ENCODE measurements around the gene CFLAR. TPM values are rescaled to one million over a fixed set of nuclear protein-coding genes. Genes with fewer than 3 reads are reported as not detected.

The CFLAR gene
- total RNA-seq, 1 experiment from 2014 or later = 56.4 TPM

- ChIA-PET POLR2A (no interaction called here), CTCF (interaction anchor here (0.8 to 1.4 kb wide), 4 partner anchors 73 to 108 kb away, joined by 4 to 8 read pairs (median 6); partner anchors contain the start of gene ORC2)
- H3K36me3 Mint-ChIP-seq (ENCODE audit: insufficient read depth, unreplicated experiment) = peaks cover 9% of the 10 kb centered on the region
- H3K27ac Mint-ChIP-seq (ENCODE audit: unreplicated experiment) = peak within 1 kb of the TSS; percentile 89
- H3K27me3 Mint-ChIP-seq (ENCODE audit: insufficient read depth, unreplicated experiment) = no peaks in the 10 kb centered on the region
- Histone ChIP-seq H3K27me3 (replicated peaks; ENCODE audit: control insufficient read depth, insufficient read depth, low read length) (no peaks in the 10 kb centered on the region), H3K4me1 (peaks cover 24% of the 10 kb centered on the region), H3K9me3 (no peaks in the 10 kb centered on the region), H3K4me3 (ENCODE audit: low read depth, low read length) (peak within 1 kb of the TSS; percentile 71), H3K36me3 (ENCODE audit: control insufficient read depth, insufficient read depth, low read length) (no peaks in the 10 kb centered on the region; the same call in 1 of the 2 replicates)
- peak within 1 kb of the TSS; percentile 87 for H3K4me3 Mint-ChIP-seq (ENCODE audit: unreplicated experiment)
- H3K4me1 Mint-ChIP-seq (ENCODE audit: low read depth, unreplicated experiment) = peaks cover 11% of the 10 kb centered on the region
- BruUV-seq (replicated peaks) = no TSS peak
- DNase-seq = peak; percentile 96
- intact Hi-C loops (cut with micrococcal nuclease; ENCODE audit: unreplicated experiment) = loop anchor here (1.0 to 2.0 kb wide), 6 partner anchors 45 to 182 kb away; partner anchors contain the start of genes CFLAR, NIF3L1 and PPIL3
- TF ChIP-seq CTCF (IDR thresholded peaks at IDR 0.05; ENCODE audit: insufficient read depth in 1 of 2, low read depth in 1 of 2, low read length in 1 of 2, severe bottlenecking in 1 of 2, unreplicated experiment in 1 of 2) = peak; percentile 7 to 29
- H3K9me3 Mint-ChIP-seq (ENCODE audit: unreplicated experiment) = no peaks in the 10 kb centered on the region
Observed at GRCh38 chr2:201071479-201072200, 44.3 kb upstream of the CFLAR start, which contains the start of the genes HYCC2 and NDUFB3. HYCC2 (minus strand) TSS chr2:201071671; CDS start chr2:201024009, 47,662 bp downstream. NDUFB3 (plus strand) TSS chr2:201072001; CDS start chr2:201078883, 6,882 bp downstream.

- H3K27me3 ChIP-seq (replicated peaks; ENCODE audit: control insufficient read depth, insufficient read depth, low read length) = no peaks in the 10 kb centered on the region
- peak overlapping the region; percentile 89 for H3K27ac Mint-ChIP-seq (ENCODE audit: unreplicated experiment)
- POLR2A ChIA-PET = no interaction called here
- peaks cover 11% of the 10 kb centered on the region for H3K4me1 Mint-ChIP-seq (ENCODE audit: low read depth, unreplicated experiment)
- no peak for TF ChIP-seq CTCF (IDR thresholded peaks at IDR 0.05; ENCODE audit: insufficient read depth in 1 of 2, low read depth in 1 of 2, low read length in 1 of 2, severe bottlenecking in 1 of 2, unreplicated experiment in 1 of 2)
- peaks cover 9% of the 10 kb centered on the region for H3K36me3 Mint-ChIP-seq (ENCODE audit: insufficient read depth, unreplicated experiment)
- CTCF ChIA-PET = interaction anchor here (0.8 to 1.2 kb wide), 2 partner anchors 72 to 108 kb away, joined by 4 read pairs; partner anchors contain the start of gene ORC2
- no peaks in the 10 kb centered on the region; the same call in 1 of the 2 replicates for H3K36me3 ChIP-seq (ENCODE audit: control insufficient read depth, insufficient read depth, low read length)
- H3K4me1 ChIP-seq = peaks cover 24% of the 10 kb centered on the region
- H3K4me3 Mint-ChIP-seq (ENCODE audit: unreplicated experiment) = peak overlapping the region; percentile 87
- BruUV-seq (replicated peaks) = TSS peak; percentile 89
- peak overlapping the region; percentile 71 for H3K4me3 ChIP-seq (ENCODE audit: low read depth, low read length)
- no peak for DNase-seq
- H3K9me3 Mint-ChIP-seq (ENCODE audit: unreplicated experiment) = no peaks in the 10 kb centered on the region
- no peaks in the 10 kb centered on the region for H3K9me3 ChIP-seq
- no peaks in the 10 kb centered on the region for H3K27me3 Mint-ChIP-seq (ENCODE audit: insufficient read depth, unreplicated experiment)
- intact Hi-C loops (cut with micrococcal nuclease; ENCODE audit: unreplicated experiment) = no loop called here
Observed at GRCh38 chr2:201072201-201072530, 43.8 kb upstream of the CFLAR start.

GRCh38 chr2:201073071-201073470 is 42.9 kb upstream of the CFLAR start:
- peak overlapping the region; percentile 87 for H3K4me3 Mint-ChIP-seq (ENCODE audit: unreplicated experiment)

More at GRCh38 chr2:201073071-201073470, 42.9 kb upstream of the CFLAR start:
- no peaks in the 10 kb centered on the region for H3K9me3 Mint-ChIP-seq (ENCODE audit: unreplicated experiment)
- no peaks in the 10 kb centered on the region; the same call in 1 of the 2 replicates for H3K36me3 ChIP-seq (ENCODE audit: control insufficient read depth, insufficient read depth, low read length)
- intact Hi-C loops (cut with micrococcal nuclease; ENCODE audit: unreplicated experiment) = no loop called here
- no peaks in the 10 kb centered on the region for H3K27me3 Mint-ChIP-seq (ENCODE audit: insufficient read depth, unreplicated experiment)
- no peaks in the 10 kb centered on the region for H3K27me3 ChIP-seq (replicated peaks; ENCODE audit: control insufficient read depth, insufficient read depth, low read length)
- H3K9me3 ChIP-seq = no peaks in the 10 kb centered on the region
- ChIA-PET POLR2A (interaction anchor here (0.6 kb wide), 1 partner anchor 209 kb away, joined by 3 read pairs; no protein-coding TSS in a partner anchor), CTCF (no interaction called here)
- H3K36me3 Mint-ChIP-seq (ENCODE audit: insufficient read depth, unreplicated experiment) = peaks cover 9% of the 10 kb centered on the region
- H3K4me1 Mint-ChIP-seq (ENCODE audit: low read depth, unreplicated experiment) = peaks cover 11% of the 10 kb centered on the region
- DNase-seq = no peak
- H3K27ac Mint-ChIP-seq (ENCODE audit: unreplicated experiment) = peak overlapping the region; percentile 89
- no TSS peak for BruUV-seq (replicated peaks)
- peaks cover 24% of the 10 kb centered on the region for H3K4me1 ChIP-seq
- no peak for TF ChIP-seq CTCF (IDR thresholded peaks at IDR 0.05; ENCODE audit: insufficient read depth in 1 of 2, low read depth in 1 of 2, low read length in 1 of 2, severe bottlenecking in 1 of 2, unreplicated experiment in 1 of 2)
- H3K4me3 ChIP-seq (ENCODE audit: low read depth, low read length) = peak overlapping the region; percentile 71
